HepG2 (cell line): ENCODE data around the gene TRMT112. TPM values are rescaled to one million over a fixed set of nuclear protein-coding genes. Genes with fewer than 3 reads are reported as not detected.

ENCODE experiments used
- ARID5B ChIP-seq: IDR thresholded peaks from 2 replicates; pipeline ENCODE4 v1.4.0; 2020; ENCODE audit warnings: mild to moderate bottlenecking, missing genetic modification reagents
- E2F1 ChIP-seq: sonication (generic); formaldehyde crosslinking; IDR thresholded peaks from 2 replicates; pipeline ENCODE4 v1.5.0; 2020; ENCODE audit warnings: missing genetic modification reagents
- ELF3 ChIP-seq: IDR thresholded peaks from 2 replicates; pipeline ENCODE4 v1.6.1; 2016; ENCODE audit warnings: missing genetic modification reagents, missing compliant biosample characterization
- GABPA ChIP-seq, 2 experiments: IDR thresholded peaks; 2 replicates each; pipeline ENCODE4 v1.6.1; 2011 to 2016; ENCODE audit warnings: low read depth in 2 of 2, low read length in 1 of 2, missing biosample characterization in 1 of 2, missing genetic modification characterization in 1 of 2
- GATAD1 ChIP-seq: IDR thresholded peaks from 2 replicates; pipeline ENCODE4 v1.6.1; 2016; ENCODE audit warnings: missing genetic modification reagents, missing compliant biosample characterization
- HMGXB4 ChIP-seq, 2 experiments: sonication (generic) in 1 of 2; formaldehyde crosslinking in 1 of 2; IDR thresholded peaks; 2 replicates each; pipeline versions ENCODE4 v1.4.0 to v1.6.1; 2018 to 2020; ENCODE audit warnings: missing genetic modification reagents in 2 of 2, borderline replicate concordance in 1 of 2, low read depth in 1 of 2, mild to moderate bottlenecking in 1 of 2, missing biosample characterization in 1 of 2
- JUND ChIP-seq: sonication (generic); formaldehyde crosslinking; IDR thresholded peaks from 2 replicates; pipeline ENCODE4 v1.8.0; 2022; ENCODE audit warnings: mild to moderate bottlenecking, missing genetic modification reagents
- KDM5A ChIP-seq: fragments of 200-600 bp; sonication (generic); IDR thresholded peaks from 2 replicates; pipeline ENCODE4 v1.7.0; 2018; ENCODE audit warnings: antibody characterized with exemption, mild to moderate bottlenecking, low read length, borderline replicate concordance
- LBX2 ChIP-seq: sonication (generic); formaldehyde crosslinking; IDR thresholded peaks from 2 replicates; pipeline ENCODE4 v1.5.0; 2020; ENCODE audit warnings: missing genetic modification reagents, mild to moderate bottlenecking, borderline replicate concordance
- NFYC ChIP-seq: IDR thresholded peaks from 2 replicates; pipeline ENCODE4 v1.6.1; 2016; ENCODE audit warnings: missing genetic modification reagents, missing compliant biosample characterization
- TBX3 ChIP-seq: fragments of 450-650 bp; IDR thresholded peaks from 2 replicates; pipeline ENCODE4 v1.6.1; 2017; ENCODE audit warnings: antibody characterized with exemption, mild to moderate bottlenecking, inconsistent platforms, borderline replicate concordance
- THRA ChIP-seq: sonication (generic); formaldehyde crosslinking; IDR thresholded peaks from 2 replicates; pipeline ENCODE4 v1.4.0; 2020; ENCODE audit warnings: missing genetic modification reagents, borderline replicate concordance
- ZBTB2 ChIP-seq: sonication (generic); formaldehyde crosslinking; IDR thresholded peaks from 2 replicates; pipeline ENCODE4 v1.8.0; 2022; ENCODE audit warnings: low read depth, missing genetic modification reagents
- ZNF143 ChIP-seq: sonication (generic); formaldehyde crosslinking; IDR thresholded peaks from 2 replicates; pipeline ENCODE4 v1.4.0; 2020; ENCODE audit warnings: missing genetic modification reagents
- ZNF674 ChIP-seq: sonication (generic); formaldehyde crosslinking; IDR thresholded peaks from 2 replicates; pipeline ENCODE4 v1.5.0; 2020; ENCODE audit warnings: low read depth, mild to moderate bottlenecking, missing genetic modification reagents
- ZNF775 ChIP-seq: sonication (generic); formaldehyde crosslinking; IDR thresholded peaks from 2 replicates; pipeline ENCODE4 v1.4.0; 2020; ENCODE audit warnings: missing genetic modification reagents, mild to moderate bottlenecking, moderate library complexity, borderline replicate concordance
- ZNF782 ChIP-seq: sonication (generic); formaldehyde crosslinking; IDR thresholded peaks from 2 replicates; pipeline ENCODE4 v1.4.0; 2020; ENCODE audit warnings: missing genetic modification reagents, mild to moderate bottlenecking, borderline replicate concordance
- polyA plus RNA-seq, 8 experiments: library from polyadenylated mRNA; depleted of rRNA in 3 of 8; stranded (reverse) in 7 of 8; unstranded in 1 of 8; fragments of >200 nt; fragmentation: Illumina TruSeq in 4 of 8; extraction: Trizol in 4 of 8; gene quantifications; 2 replicates each; pipeline versions ENCODE4 v1.2.1 to v1.2.3, GENCODE V29; 2011 to 2016; ENCODE audit warnings: low read depth in 4 of 8, missing spikeins in 1 of 8, mixed read lengths in 1 of 8; ENCODE audit not compliant: insufficient read depth in 1 of 8
- total RNA-seq, 5 experiments: library from RNA; depleted of rRNA; stranded (reverse); fragments of >200 nt; fragmentation: Illumina TruSeq; extraction: Trizol; gene quantifications; 2 replicates each; pipeline ENCODE4 v1.2.3, GENCODE V29; 2016; ENCODE audit warnings: low read depth in 1 of 5

The TRMT112 gene
- total and polyA plus RNA-seq, 2 of the 13 experiments (the other 11 are each of a cell fraction or from before 2014, with no cell fraction given): 186 to 409 TPM

- TF ChIP-seq HMGXB4 (CRISPR knock-in tag; IDR thresholded peaks at IDR 0.05; ENCODE audit: borderline replicate concordance in 1 of 2, low read depth in 1 of 2) (peak in 1 of 2 experiments; percentile 21; a peak in 2 of 4 replicates), NFYC (CRISPR knock-in tag) (peak; percentile 88), ZNF674 (CRISPR knock-in tag) (0 out of 2 replicates have a peak, but pooled peaks have one; percentile 19), ARID5B (CRISPR knock-in tag) (peak; percentile 41), KDM5A (peak; percentile 82), JUND (CRISPR knock-in tag) (no peak), ZNF782 (CRISPR knock-in tag) (no peak), ZBTB2 (CRISPR knock-in tag) (no peak; the same call in 1 of the 2 replicates), GATAD1 (CRISPR knock-in tag) (peak; percentile 92), ZNF143 (CRISPR knock-in tag) (peak; percentile 75), TBX3 (no peak), LBX2 (no peak), GABPA (IDR thresholded peaks at IDR 0.05; ENCODE audit: low read depth, low read length) (peak; percentile 98), GABPA (CRISPR knock-in tag; IDR thresholded peaks at IDR 0.05; ENCODE audit: low read depth) (peak; percentile 97), ZNF775 (CRISPR knock-in tag) (no peak), ELF3 (0 out of 2 replicates have a peak, but pooled peaks have one; percentile 54), E2F1 (CRISPR knock-in tag) (no peak), THRA (CRISPR knock-in tag) (no peak)
These were observed at the start of gene TRMT112 (continued) for GRCh38 chr11:64317325-64317960.
